GM18502 (cell line): ENCODE results near the gene PELI2.

Experiments used
- ATAC-seq: cut with Tn5 transposase; IDR thresholded peaks from one replicate; pipeline ENCODE4 v1.9.1; 2021; ENCODE audit warnings: mild to moderate bottlenecking; ENCODE audit not compliant: unreplicated experiment, poor library complexity

Gene PELI2

DNA sequence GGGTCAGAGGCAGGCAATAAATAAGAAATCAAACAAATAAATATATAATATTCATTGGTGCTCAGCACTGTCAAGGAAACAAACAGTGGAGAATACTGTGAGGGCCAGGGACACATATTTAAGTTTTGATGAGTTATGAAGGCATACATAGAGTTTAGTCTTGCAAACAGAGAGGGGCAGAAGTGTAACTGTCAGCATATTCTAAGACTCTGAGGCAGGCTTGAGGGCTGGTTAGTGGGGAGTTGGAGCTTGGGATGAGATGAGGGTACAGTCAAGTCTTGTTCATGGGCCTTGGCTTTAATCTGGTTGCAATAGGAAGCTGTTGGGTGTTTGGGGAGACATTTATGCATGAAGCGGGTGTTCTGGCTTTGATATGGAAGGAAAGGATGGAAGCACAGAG lies 78.9 kb downstream of the PELI2 start:
- no peak for ATAC-seq

DNA sequence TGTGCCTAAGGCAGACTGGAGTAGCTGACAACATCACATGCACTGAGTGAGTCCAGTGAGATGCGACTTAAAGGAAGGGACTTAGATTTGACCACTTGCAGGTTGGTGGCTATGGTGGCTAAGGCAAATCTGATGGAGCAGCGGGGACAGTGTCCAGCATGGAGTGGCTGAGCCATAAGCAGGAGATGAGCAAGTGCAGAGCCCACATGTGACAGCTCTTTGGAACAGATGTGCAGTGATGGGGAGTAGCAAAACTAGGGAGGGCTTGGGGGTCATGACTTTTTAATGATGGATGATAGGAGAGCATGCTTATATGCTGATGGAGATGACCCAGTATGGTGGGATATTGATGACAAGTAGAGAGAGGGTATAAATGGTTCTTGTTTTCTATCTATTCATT lies 80.2 kb downstream of the PELI2 start:
- no peak for ATAC-seq

GRCh38 chr14:56199095-56199981 lies 81.1 kb downstream of the PELI2 start:
- peak; percentile 61 for ATAC-seq

GRCh38 chr14:56199982-56200577 lies 81.9 kb downstream of the PELI2 start:
- peak; percentile 69 for ATAC-seq

GRCh38 chr14:56202256-56202655 lies 84.0 kb downstream of the PELI2 start:
- peak; percentile 68 for ATAC-seq

- no peak for ATAC-seq
Observed at GRCh38 chr14:56205881-56206280, 87.7 kb downstream of the PELI2 start.

GRCh38 chr14:56206596-56206995 lies 88.4 kb downstream of the PELI2 start:
- ATAC-seq, result no peak

DNA sequence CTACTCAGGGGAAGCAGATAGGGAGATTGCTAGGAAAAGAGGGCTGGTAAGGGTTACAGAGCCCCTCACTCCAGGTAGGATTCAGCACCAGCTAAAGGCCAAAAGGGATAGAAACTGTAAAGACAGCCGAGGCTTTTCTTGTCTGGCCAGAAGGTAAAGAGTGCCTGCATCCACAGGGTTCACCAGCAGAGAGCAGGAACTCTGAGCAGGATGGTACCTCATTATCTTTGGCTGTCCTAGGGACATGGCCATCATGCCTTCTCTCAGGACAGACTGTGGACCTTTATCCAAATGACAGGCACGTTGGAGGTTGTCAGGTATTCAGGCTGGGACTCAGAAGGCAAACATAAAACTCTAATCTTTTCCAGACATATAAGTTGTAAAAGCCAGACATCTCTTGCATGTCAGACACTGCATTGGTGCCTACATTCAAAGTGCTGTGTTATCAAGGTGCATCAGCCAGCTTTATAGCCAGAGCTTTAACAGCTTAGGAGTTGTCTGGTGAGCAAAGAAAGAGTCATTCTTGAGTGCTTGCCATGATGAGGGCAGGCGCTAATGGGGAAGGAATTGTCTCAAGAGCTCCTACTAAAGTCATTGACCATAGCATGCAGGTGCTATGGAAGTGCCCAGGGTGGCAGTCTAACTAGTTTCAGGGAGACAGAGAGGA lies 89.5 kb downstream of the PELI2 start:
- no peak for ATAC-seq

DNA sequence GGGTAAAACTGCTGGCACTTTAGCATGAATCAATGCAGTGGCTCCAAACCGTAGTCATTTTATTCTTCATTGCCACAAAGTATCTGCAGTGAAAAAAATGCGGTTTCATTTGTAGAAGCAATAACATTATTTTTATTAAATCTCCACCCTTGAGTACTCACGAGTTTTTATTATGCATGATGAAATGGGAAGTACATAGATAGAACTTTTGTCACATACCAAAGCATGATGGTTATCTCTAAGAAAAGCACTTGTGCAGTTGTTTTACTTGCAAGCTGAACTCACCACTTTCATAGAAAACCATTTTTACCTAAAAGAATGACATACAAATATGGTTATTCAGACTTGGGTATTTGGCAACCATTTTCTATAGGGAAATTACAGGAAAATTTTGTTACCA lies 90.3 kb downstream of the PELI2 start:
- no peak for ATAC-seq

GRCh38 chr14:56210571-56210970 lies 92.4 kb downstream of the PELI2 start:
- ATAC-seq, result no peak

- ATAC-seq, result no peak
Observed at GRCh38 chr14:56211084-56211483, 92.9 kb downstream of the PELI2 start.

DNA sequence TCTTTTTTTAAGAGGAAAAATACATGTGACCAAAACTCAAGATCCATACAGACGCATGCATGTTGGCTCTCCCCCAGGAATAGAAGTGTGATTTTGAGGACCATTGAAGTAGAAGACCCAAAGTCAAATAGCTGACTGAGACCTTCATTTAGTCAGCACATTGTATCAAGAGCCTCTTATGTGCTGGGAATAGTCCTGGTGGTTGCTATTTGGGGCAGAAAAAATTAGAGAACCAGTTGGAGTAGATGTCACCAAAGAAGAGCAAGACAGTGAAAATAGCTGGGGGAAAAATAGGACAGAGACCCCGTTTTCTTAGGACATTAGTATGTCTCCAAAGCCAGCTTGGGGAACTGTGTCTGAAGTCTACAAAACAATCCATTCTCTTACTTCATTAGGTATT lies 93.6 kb downstream of the PELI2 start:
- ATAC-seq, result no peak

DNA sequence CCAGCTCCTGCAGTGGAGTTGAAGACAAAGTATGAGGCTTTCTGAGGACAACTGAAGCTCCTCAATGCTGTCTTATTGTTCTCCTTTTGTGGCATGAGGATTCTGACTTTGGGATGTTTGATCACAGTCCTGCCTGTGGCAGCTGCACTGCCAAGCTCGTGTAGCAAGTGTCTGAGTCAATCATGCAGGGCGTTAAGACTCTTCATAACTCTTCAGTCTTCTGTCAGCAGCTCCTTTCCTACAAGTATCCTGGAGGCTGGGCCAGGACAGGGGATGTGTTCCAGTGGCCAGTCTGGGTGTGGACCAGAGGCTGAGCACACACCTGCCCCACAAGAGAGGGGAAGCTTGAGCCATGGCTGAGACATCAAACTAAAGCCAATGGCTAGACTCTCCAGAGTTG lies 94.3 kb downstream of the PELI2 start:
- no peak for ATAC-seq

DNA sequence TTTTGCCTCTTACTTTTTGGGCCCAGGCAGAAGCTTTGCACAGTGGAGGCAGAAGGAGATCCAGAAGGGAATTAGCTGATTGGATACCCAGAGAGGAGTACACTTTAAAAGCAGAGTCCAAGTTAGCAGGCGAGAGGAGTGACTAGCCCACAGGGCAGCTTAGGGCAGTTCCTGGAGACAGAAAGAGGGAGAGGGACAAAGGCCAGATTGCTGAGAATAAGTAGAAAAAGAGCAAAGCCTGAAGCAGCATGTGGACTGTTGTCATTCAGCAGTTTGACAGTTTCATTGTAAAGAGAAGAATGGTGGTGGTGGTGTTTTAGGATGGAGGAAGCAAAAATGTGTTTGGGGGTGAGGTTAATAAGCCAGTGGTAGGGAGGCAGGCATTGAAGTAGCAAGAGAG lies 95.1 kb downstream of the PELI2 start:
- no peak for ATAC-seq

GRCh38 chr14:56215180-56215579 lies 97.0 kb downstream of the PELI2 start:
- no peak for ATAC-seq

- ATAC-seq, result no peak
Observed at GRCh38 chr14:56216626-56217379, 98.6 kb downstream of the PELI2 start.

DNA sequence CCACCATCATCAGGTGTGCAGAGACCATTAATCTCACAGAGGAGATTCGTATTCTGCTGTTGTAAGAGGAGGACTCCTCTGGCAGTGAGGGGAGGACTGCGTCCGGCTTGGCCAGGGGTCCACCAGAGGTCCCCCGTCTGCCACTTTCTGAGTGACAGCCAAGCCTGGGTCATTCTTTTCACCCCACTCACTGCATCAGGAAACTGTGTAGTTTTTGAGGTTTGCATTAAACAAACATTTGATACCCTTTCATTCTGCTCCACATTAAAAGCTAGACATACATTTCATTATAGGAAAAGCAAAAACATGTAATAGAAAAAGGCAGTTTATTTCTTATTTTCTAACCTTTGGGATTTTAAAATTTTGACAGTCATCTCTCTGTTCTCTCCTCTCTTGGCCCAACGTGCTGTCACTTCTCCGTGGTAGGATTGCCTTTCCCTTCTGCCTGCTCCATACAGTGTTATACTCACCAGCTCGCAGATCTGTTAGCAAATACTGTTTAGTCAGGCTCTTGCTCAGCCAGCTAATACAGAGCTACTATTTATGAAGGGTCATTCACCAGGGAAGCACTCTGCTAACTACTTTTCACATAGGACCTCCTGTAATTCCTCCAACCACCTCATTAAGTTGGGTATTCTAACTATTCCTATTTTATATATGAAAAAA lies 99.3 kb downstream of the PELI2 start:
- ATAC-seq, result no peak

GRCh38 chr14:56219666-56220413 lies 101.6 kb downstream of the PELI2 start:
- ATAC-seq, result no peak

- no peak for ATAC-seq
Observed at GRCh38 chr14:56221382-56222128, 103.3 kb downstream of the PELI2 start.
